Kidney (tissue), 14 donors: ENCODE data around the gene NR3C2. TPM values are rescaled to one million over a fixed set of nuclear protein-coding genes. Genes with fewer than 3 reads are reported as not detected.

ENCODE experiments used
- DNase-seq, 5 donors: peaks; one replicate each; pipeline ENCODE4 v3.0.0-alpha.2; 2013 to 2020
- FAIRE-seq: peaks from 2 replicates; lab custom pipeline; 2012; peaks lifted over from hg19 to GRCh38; lab: Jason Lieb, UNC
- H3K27ac ChIP-seq, 2 donors: one replicate each; pipeline ENCODE4 v1.7.0; 2013; ENCODE audit warnings: low read depth in 2 of 2, low read length in 2 of 2, inconsistent platforms in 1 of 2
- H3K27me3 ChIP-seq: one replicate; pipeline ENCODE4 v1.7.1; 2013; ENCODE audit warnings: low read length, inconsistent platforms; ENCODE audit not compliant: control insufficient read depth, insufficient read depth
- H3K36me3 ChIP-seq, 3 donors: one replicate each; pipeline versions ENCODE4 v1.7.0 to v1.7.1; 2013; ENCODE audit warnings: low read length in 3 of 3, control low read depth in 1 of 3, inconsistent platforms in 1 of 3; ENCODE audit not compliant: insufficient read depth in 3 of 3, control insufficient read depth in 2 of 3
- H3K4me1 ChIP-seq, 3 donors: one replicate each; pipeline versions ENCODE4 v1.7.0 to v1.7.1; 2013; ENCODE audit warnings: low read length in 3 of 3, inconsistent platforms in 1 of 3, low read depth in 1 of 3; ENCODE audit not compliant: control insufficient read depth in 2 of 3, insufficient read depth in 2 of 3
- H3K4me3 ChIP-seq, 3 donors: one replicate each; pipeline versions ENCODE4 v1.7.0 to v1.8.1; 2013; ENCODE audit warnings: low read length in 3 of 3, control low read depth in 1 of 3, inconsistent platforms in 1 of 3
- H3K9ac ChIP-seq, 3 donors: one replicate each; pipeline versions ENCODE4 v1.7.0 to v1.7.1; 2013; ENCODE audit warnings: low read length in 3 of 3, control low read depth in 1 of 3, inconsistent platforms in 1 of 3
- H3K9me3 ChIP-seq, 3 donors: one replicate each; pipeline versions ENCODE4 v1.7.0 to v1.7.1; 2013; ENCODE audit warnings: low read length in 3 of 3, control low read depth in 1 of 3, inconsistent platforms in 1 of 3; ENCODE audit not compliant: control insufficient read depth in 2 of 3, insufficient read depth in 1 of 3
- intact Hi-C: fragments of 100-400 bp; cut with DNase I; formaldehyde crosslinking; loops from one replicate; pipeline ENCODE4 v1.11.1; 2022
- polyA plus RNA-seq: library from polyadenylated mRNA; stranded (reverse); fragments of 350-450 nt; fragmentation: Illumina TruSeq; extraction: RNeasy Lipid Tissue Mini Kit (QIAGEN cat#74804); gene quantifications from one replicate; pipeline ENCODE4 v1.2.3, GENCODE V29; 2014; ENCODE audit warnings: low read depth, low replicate concordance; ENCODE audit not compliant: insufficient read depth
- total RNA-seq: library from RNA; stranded (reverse); fragmentation: NEBNext Ultra II Directional; extraction: Animal tissue kit (Norgen Biotek cat#: 25700); gene quantifications from one replicate; pipeline ENCODE4 v1.2.1, GENCODE V29; 2021
- TF ChIP-seq, protein P1 (sequence below): IDR thresholded peaks from 3 replicates; pipeline ENCODE4 v1.5.1; 2012; ENCODE audit warnings: mild to moderate bottlenecking, moderate library complexity, borderline replicate concordance; ENCODE audit not compliant: insufficient read depth; ENCODE audit errors: extremely low read depth
- donor health status: control.
- donor health status: control.
- donor health status: control.
- donor health status: control.
- donor health status: control.
- donor health status: DM: yes; HTN: yes; CAD: no.
- donor health status: Normal renal cell carcinoma (clear cell type).

The NR3C2 gene
- total and polyA plus RNA-seq, 2 donors from 2014 or later = 8.7 to 43.4 TPM

DNA sequence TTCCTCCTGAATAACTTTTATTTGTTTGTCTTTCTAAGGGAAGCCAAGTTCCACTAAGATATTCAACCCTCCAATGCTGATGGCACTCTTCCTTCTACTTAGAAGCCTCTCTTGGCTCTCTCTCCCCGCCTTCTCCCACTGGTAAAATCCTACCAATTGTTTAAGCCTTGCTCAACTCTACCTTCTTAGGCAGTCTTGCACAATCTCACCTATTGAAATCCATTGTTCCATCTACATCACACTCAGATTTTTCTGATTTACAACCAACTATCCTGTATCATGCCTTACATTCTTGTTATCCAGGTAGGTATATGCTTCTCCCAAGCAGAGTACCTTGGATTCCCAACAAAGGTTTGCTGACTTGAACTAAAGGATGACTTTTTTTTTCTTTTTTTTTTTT lies 69.1 kb downstream of the NR3C2 start:
- no peaks in the 10 kb centered on the region for H3K27me3 ChIP-seq
- H3K27ac ChIP-seq = no peak overlapping the region
- no peaks in the 10 kb centered on the region for H3K9me3 ChIP-seq
- no peak for FAIRE-seq
- H3K4me3 ChIP-seq = no peak overlapping the region
- TF ChIP-seq, protein P1, sequence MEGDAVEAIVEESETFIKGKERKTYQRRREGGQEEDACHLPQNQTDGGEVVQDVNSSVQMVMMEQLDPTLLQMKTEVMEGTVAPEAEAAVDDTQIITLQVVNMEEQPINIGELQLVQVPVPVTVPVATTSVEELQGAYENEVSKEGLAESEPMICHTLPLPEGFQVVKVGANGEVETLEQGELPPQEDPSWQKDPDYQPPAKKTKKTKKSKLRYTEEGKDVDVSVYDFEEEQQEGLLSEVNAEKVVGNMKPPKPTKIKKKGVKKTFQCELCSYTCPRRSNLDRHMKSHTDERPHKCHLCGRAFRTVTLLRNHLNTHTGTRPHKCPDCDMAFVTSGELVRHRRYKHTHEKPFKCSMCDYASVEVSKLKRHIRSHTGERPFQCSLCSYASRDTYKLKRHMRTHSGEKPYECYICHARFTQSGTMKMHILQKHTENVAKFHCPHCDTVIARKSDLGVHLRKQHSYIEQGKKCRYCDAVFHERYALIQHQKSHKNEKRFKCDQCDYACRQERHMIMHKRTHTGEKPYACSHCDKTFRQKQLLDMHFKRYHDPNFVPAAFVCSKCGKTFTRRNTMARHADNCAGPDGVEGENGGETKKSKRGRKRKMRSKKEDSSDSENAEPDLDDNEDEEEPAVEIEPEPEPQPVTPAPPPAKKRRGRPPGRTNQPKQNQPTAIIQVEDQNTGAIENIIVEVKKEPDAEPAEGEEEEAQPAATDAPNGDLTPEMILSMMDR = no peak
- H3K36me3 ChIP-seq = no peaks in the 10 kb centered on the region
- peaks cover 0 to 3% (median 0%) of the 10 kb centered on the region in 3 donors for H3K4me1 ChIP-seq
- no peak overlapping the region for H3K9ac ChIP-seq
- intact Hi-C loops = no loop called here
- DNase-seq = no peak

DNA sequence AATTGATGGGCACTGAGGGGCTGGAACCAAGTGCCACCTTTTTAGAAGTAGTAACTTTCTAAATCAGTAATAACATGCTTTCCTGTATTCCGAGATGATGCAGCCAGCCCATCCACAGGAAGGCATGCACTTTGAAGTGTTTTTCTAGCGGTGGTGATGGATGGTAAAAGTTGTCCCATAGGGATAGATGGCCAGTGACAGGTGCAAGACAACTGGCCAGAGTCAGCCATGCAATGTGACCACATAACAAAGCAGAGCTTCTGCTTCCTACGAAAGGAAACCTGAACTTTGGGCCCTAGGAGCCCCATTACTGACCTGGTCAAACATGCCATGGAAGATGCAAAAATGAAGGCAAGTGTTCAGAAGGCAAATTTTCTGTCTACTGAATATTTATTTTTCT lies 72.3 kb downstream of the NR3C2 start:
- DNase-seq (no peak), FAIRE-seq (no peak)
- TF ChIP-seq, protein P1 = no peak
- H3K36me3 ChIP-seq = no peaks in the 10 kb centered on the region
- H3K9me3 ChIP-seq = no peaks in the 10 kb centered on the region
- no peaks in the 10 kb centered on the region for H3K27me3 ChIP-seq
- H3K4me1 ChIP-seq = no peaks in the 10 kb centered on the region
- no peak overlapping the region for H3K4me3 ChIP-seq
- no peak overlapping the region for H3K27ac ChIP-seq
- intact Hi-C loops = no loop called here
- H3K9ac ChIP-seq = no peak overlapping the region

DNA sequence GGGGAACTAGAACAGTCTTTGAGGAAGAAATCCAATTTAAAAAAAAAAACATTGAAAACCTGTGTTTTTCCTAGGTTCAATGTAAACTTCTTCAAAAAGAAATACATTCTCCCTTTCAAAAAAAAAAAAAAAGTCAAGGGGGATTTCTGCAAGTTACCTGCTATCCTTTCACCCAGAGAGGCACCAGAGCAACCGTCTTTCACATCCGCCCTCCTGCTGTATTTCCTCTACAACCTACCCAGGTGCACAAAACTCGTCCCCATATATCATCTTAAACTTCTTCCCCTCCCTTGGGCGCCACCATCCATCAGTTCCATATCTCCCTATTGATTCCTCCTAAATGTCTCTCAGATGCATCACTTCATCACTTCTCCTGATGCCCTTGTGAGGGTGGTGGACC lies 74.5 kb downstream of the NR3C2 start:
- Histone ChIP-seq H3K9me3 (no peaks in the 10 kb centered on the region), H3K27me3 (no peaks in the 10 kb centered on the region), H3K9ac (no peak overlapping the region), H3K4me1 (no peaks in the 10 kb centered on the region), H3K27ac (no peak overlapping the region), H3K4me3 (no peak overlapping the region), H3K36me3 (no peaks in the 10 kb centered on the region)
- FAIRE-seq (no peak), DNase-seq (no peak)
- intact Hi-C loops = no loop called here
- TF ChIP-seq, protein P1 = no peak

DNA sequence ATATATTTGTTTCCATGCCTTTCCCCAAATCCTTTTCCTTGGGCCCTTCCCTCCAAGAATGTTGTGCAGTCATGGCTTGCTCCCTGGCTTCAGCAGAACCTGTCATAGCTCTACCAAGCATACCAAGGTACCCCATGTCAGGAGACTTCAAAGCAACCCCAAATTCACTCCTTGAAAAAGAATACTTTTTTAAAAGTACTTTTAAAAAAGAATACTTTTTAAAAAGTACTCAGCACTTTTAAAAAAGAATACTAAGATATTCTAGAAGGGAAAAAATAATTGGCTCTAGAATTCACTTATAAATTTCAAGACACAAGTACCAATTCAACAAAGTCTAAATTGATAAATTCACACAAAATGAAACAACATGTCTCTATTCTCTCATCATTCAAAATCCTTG lies 76.0 kb downstream of the NR3C2 start:
- no peak overlapping the region for H3K27ac ChIP-seq
- peak; percentile 99 for FAIRE-seq
- no peak overlapping the region for H3K4me3 ChIP-seq
- no peaks in the 10 kb centered on the region for H3K36me3 ChIP-seq
- intact Hi-C loops = no loop called here
- DNase-seq = peak in 2 of 5 donors; percentile 23 to 83
- H3K4me1 ChIP-seq = peaks cover 0 to 4% (median 0%) of the 10 kb centered on the region in 3 donors
- TF ChIP-seq, protein P1 = no peak
- no peaks in the 10 kb centered on the region for H3K27me3 ChIP-seq
- no peak overlapping the region for H3K9ac ChIP-seq
- H3K9me3 ChIP-seq = no peaks in the 10 kb centered on the region
